Measurements from ENCODE around the gene CA11.
A peak's percentile ranks its signal among the peaks of the same experiment; 100 is the strongest.
"Not testable (repeated sequence)": the region's sequence is repeated elsewhere in the genome, so short reads cannot be mapped to it uniquely, and the experiment has no call there.

Gene CA11

DNA sequence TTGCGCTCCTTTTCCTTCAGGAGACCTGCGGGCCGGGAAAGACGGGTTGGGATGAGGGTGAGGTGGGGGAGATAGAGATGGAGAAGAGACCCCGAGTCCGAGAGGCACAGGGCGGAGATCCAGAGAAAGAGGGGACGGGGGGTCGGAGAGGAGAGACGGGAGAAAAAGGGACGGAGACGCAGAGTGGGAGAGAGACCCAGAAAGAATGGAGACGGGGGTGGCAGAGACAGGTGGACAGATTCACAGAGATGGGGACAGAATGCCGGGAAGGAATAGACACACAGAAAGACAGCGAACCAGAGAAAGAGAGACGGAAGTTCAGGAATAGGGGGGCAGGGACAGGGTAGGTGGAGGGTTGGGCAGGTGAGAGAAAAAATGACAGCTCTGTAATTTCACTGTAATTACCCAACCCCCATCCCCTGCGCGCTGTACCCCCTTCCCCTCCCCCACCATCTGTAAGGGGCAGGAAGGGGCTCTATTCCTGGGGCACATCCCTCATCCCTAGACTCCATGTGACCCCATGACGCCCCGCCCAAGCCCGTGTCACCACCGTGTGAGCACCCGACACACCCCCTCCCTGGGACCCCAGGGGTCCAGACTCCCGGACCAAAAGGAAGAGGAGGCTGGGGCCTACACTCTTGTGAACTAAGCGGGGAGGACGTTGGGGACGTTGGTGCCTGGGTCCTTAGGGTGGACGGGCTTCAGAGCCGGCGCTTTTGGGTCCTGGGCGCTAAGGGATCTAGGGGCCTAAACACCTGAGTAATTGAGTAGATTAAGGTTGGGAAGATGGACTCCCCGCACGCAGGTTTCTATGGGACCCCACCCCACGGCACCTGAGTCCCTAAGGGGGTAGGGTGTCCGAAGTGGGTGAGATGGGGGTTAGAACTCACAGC, 9.8 kb downstream of the CA11 start:
- TF ChIP-seq, protein P1, sequence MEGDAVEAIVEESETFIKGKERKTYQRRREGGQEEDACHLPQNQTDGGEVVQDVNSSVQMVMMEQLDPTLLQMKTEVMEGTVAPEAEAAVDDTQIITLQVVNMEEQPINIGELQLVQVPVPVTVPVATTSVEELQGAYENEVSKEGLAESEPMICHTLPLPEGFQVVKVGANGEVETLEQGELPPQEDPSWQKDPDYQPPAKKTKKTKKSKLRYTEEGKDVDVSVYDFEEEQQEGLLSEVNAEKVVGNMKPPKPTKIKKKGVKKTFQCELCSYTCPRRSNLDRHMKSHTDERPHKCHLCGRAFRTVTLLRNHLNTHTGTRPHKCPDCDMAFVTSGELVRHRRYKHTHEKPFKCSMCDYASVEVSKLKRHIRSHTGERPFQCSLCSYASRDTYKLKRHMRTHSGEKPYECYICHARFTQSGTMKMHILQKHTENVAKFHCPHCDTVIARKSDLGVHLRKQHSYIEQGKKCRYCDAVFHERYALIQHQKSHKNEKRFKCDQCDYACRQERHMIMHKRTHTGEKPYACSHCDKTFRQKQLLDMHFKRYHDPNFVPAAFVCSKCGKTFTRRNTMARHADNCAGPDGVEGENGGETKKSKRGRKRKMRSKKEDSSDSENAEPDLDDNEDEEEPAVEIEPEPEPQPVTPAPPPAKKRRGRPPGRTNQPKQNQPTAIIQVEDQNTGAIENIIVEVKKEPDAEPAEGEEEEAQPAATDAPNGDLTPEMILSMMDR (IDR thresholded peaks at IDR 0.05; ENCODE audit: low read depth, low read length, missing control alignments): no peak
- no peak for DNase-seq (ENCODE audit: low read depth)
- peak overlapping the region; percentile 64 for H3K4me3 ChIP-seq (ENCODE audit: low read depth, low read length)

DNA sequence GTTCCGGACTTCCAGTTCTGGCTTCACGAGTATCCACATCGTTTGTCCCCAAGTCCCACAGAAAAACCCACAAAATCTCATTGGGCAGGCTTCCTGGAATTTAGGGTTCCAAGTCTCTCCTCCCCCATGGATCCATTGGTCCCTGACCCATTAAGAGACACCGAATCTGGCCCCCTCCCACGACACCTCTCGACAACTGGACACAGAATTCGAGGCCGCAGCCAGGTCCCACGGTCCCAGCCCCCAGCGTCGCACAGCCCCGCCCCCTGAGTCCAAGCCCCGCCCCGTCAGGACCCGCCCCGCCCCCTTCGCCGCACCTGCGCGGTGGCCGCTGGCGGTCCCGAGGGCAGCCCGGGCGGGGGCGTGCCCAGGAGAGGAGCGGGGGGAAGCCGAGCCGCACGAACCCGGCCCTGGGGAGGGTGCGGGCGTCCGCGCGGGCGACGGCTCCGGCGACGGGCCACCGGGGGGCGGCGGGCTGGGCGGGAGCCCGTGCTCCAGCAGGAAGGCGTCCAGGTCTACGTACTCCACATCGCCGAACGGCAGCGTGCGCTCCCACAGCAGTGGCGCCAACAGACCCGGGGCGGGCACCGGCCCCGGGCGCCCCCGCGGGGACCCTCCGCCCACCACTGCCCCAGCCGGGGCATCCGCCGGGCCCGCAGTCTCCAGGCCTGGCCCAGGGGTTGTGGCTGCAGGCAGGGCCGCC, 10.6 kb downstream of the CA11 start:
- peak overlapping the region; percentile 64 for H3K4me3 ChIP-seq (ENCODE audit: low read depth, low read length)
- DNase-seq (ENCODE audit: low read depth): no peak
- TF ChIP-seq, protein P1 (IDR thresholded peaks at IDR 0.05; ENCODE audit: low read depth, low read length, missing control alignments): no peak

DNA sequence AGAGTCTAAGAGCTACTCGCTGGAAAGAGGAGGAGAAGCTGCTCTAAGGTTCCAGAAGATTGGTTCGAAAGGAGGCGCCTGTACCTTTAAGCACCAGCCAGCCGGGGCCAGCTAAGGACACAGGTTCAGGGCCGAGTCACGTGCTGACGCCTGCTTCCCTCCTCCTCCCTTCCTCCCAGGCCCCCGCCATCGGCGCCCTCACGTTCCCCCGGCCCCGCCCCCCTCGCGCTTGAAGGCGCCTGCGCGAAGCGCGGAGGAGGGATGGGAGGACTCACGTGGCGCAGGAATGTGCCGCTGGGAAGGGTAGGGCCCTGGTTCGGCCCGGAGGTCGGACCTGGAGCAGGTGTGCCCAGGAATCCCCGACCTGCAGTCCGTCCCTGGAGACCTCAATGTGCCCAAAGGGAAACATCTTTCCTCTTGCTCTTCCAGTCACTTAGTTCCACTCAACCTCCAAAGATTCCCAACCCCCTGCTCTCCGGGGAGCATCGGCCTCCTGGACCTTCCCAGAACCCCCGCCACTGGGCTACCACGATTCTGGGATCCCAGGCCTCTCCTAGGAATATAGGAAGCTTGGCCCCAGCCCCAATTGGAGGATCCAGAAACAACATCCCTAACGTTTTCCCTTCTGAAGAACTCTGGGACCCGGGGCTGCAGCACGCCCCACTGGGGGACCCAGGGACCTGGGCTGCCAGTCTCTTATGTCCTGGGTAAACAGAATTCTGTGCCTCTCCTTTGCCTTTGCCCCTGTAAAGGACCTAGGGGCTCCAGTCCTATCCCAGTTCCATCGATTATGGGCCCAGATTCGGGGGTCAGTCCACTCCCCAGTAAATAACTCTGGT, 11.3 kb downstream of the CA11 start:
- peak; percentile 92 for DNase-seq (ENCODE audit: low read depth)
- TF ChIP-seq, protein P1 (IDR thresholded peaks at IDR 0.05; ENCODE audit: low read depth, low read length, missing control alignments): no peak
- peak overlapping the region; percentile 50 for H3K4me3 ChIP-seq (ENCODE audit: low read depth, low read length)

DNA sequence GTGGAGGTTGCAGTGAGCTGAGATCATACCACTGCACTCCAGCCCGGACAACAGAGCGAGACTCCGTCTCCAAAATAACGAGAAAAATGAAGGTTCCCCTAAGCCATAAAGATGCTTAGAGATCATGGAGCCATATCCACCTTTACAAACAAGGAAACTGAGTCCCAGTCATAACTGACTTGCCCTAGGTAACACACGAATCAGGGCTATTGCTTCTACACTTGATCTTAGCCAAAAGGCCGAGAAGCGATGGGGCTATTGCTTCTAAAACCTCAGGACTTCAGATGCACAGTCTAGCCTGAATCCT, 12.0 kb downstream of the CA11 start:
- TF ChIP-seq, protein P1 (IDR thresholded peaks at IDR 0.05; ENCODE audit: low read depth, low read length, missing control alignments): no peak
- no peak for DNase-seq (ENCODE audit: low read depth)
- peak overlapping the region; percentile 50 for H3K4me3 ChIP-seq (ENCODE audit: low read depth, low read length)

DNA sequence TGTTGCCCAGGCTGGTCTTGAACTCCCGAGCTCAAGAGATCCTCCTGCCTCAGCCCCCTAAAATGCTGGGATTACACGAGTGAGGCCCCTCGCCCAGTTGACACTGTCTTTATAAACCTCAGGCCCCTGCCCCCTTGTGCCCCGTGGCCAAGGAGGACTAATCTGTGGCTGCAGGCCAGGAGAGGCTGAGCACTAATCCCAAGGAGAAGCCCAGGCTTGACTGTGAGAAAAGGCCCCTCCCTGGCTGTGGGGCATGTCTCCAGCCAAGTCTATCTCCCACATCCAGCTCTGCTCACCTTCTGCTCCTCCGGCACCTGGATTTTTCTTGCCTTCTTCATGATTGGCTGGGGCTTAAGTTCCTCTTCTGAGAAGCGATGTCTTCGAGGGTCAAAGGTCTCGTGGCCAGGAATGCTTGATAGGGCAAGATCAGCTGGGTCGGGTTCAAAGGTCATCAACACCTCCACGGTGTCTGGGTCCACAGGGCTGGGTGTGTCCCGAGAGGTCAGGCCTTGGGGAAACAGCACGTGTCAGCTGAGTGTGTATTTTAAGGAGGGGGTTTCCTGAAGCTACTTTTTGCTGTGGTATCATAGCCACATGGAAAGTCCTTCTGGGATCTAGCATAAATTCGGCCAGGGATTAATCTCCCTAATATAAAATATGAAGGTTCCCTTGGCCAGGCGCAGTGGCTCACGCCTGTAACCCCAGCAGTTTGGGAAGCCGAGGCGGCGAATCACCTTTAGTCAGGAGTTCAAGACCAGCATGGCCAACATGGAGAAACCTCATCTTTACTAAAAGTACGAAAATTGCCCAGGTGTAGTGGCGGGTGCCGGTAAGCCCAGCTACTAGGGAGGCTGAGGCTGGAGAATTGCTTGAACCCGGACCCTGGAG, 12.6 kb downstream of the CA11 start:
- TF ChIP-seq, protein P1 (IDR thresholded peaks at IDR 0.05; ENCODE audit: low read depth, low read length, missing control alignments): no peak
- DNase-seq (ENCODE audit: low read depth): no peak
- no peak overlapping the region for H3K4me3 ChIP-seq (ENCODE audit: low read depth, low read length)

DNA sequence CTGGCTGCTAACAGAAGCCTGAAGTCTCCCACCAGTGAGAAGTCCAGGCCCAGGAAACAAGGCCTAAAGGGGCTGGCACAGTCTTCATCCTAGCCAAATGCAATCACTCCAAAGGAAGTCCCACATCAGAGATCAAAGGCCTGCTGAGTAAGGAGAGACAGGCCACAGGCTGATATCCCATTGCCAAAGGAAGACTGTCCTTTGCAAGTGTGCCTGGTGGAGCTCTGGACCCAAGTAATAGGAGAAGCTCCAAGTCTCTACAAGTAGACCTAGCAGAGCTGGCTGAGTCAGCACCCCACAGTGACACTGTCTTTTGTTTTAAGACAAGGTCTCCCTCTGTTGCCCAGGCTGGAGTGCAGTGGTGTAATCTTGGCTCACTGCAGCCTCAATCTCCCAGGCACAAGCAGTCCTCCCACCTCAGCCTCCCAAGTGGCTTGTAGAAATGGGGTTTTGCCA, 13.3 kb downstream of the CA11 start:
- H3K4me3 ChIP-seq (ENCODE audit: low read depth, low read length): no peak overlapping the region
- DNase-seq (ENCODE audit: low read depth): no peak

DNA sequence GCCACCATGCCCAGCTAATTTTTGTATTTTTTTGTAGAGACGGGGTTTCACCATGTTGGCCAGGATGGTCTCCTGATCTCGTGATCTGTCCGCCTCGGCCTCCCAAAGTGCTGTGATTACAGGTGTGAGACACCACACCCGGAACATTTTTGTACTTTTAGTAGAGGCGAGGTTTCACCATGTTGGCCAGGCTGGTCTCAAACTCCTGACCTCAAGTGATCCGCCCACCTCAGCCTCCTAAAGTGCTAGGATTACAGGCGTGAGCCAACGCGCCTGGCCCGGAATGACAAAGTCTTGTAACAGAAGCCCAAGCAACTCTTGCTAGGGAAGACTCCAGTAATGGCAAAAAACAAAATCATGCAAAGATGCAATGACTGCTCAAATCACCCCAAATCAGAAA, 13.7 kb downstream of the CA11 start:
- DNase-seq (ENCODE audit: low read depth); H3K4me3 ChIP-seq (ENCODE audit: low read depth, low read length): not testable (repeated sequence)

More for the DNA sequence above, 13.3 kb downstream of the CA11 start:
- TF ChIP-seq, protein P1 (IDR thresholded peaks at IDR 0.05; ENCODE audit: low read depth, low read length, missing control alignments): no peak

Data from GM12864 (cell line).